HG03432 (cell line): ENCODE data around the gene TEAD3.

Source experiments
- ATAC-seq: cut with Tn5 transposase; IDR thresholded peaks from one replicate; pipeline ENCODE4 v1.9.1; 2021; ENCODE audit warnings: mild to moderate bottlenecking, moderate library complexity; ENCODE audit not compliant: unreplicated experiment

The TEAD3 gene

DNA sequence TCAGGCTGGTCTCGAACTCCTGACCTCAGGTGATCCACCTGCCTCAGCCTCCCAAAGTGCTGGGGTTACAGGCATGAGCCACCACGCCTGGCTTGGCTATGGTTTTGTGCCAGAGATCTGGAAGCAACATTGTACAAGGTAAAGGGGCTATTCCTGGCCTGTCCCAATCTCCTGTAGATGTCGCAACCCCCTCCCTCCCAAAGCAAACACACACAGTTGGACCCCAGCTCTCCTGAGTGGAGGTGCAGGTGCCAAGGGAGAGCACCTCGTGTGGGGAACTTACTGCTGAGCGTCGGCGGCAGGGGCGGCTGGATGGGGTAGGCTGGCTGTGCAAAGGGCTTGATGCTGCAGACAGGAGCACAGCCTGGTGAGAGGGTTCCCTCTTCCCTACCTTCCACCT is 19.9 kb downstream of the TEAD3 start:
- ATAC-seq, result no peak

DNA sequence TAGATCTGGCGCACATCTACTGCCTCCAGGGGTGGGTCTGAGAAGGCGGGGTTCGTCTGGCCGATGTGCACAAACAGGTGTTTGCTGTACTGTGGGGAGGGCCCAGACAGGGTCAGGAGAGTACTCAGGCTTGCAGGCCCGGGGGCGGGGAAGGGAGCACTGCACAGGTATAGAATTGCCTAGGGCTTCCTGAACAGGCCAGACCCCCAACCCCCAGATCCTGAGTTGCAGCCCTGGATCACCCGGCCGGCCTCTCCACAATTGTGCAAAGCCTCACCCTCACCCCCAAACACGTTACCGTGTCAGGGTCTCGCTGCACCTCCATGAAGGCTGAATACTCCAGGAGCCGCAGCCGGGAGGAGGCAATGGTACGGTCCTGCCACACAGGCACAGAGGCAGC is 20.9 kb downstream of the TEAD3 start:
- no peak for ATAC-seq

DNA sequence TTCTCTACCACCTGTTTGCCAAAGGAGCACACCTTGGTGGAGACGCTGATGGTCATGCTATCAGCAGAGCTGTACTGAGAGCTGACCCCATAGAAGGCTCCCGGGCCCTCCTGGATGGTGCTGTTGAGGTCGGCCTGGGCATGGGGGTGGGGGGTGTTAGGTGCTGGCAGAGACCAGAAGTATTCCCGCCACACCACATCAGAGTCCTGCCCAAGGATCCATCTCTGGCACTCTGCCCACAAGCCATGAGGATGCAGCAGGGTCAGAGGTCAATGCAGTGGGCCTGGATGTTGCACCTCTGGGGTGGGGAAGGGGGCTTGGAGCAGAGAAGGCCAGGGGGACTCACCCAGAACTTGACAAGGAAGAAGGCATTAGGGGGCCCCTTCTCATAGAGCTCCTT is 21.3 kb downstream of the TEAD3 start:
- no peak for ATAC-seq

DNA sequence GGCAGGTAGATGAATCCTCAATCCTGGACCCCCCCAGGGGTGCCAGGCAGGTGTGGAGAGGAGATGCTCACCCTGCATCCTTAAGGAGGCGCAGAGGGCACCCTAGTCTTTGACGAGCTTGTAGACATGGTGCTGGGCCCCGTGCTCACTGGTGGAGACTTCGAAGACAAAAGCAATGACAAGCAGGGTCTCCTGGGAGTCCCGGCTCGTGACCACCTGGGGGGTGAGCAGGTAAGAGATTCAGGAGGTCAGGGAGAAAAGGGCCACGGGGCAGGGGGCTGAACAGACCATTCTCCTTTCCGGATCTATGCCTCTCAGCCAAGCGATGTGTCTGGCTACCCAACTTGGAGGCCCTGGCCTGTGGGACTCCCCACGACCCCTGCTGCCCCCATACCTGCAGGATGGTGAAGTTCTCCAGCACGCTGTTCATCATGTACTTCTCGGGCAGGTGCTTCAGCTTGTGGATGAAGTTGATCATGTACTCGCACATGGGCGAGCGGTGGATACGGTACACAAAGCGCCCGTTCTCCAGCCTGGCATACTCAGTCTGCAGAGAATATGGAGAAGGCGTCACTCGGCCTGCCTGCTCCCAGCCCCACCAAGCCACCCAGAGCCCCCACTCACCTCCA is 21.8 kb downstream of the TEAD3 start:
- no peak for ATAC-seq

DNA sequence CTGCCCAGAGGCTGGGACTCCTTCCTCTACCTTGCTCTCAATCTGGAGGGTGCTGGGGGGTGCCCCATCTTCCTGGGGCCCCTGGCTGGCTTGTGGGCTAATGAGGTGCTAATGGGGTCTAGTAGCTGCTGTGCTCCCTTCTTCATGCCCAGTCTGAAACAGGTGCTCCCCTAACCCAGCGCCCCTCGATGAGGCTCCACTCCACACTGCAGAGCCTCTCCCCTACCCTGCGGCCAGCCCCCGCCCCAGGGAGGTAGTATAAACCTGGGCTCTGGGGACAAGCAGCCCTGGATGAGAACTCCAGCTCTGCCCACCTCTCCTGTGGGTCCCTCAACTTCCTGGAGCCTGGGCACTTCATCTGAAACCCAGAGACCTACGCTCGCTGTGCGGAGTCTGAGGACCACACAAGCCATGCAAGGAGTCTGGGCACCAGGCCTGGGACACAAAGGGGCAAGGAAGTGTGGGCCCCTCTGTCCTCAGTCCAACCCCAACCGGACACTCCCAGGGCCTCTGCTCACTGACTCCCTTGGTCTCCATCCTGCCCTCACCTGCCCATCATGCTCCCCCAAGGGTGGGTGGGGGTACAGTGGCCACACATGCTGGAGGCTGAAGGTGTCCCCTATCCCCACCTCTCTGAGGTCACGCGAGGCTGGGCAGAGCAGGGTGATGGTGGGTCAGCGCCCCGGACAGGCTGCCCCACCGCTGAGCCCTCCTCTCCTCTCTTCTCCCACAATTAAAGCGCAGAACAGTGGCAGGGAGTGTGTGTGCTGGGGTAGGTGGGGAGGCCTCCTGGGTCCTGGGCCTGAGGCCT is 22.5 kb downstream of the TEAD3 start:
- ATAC-seq, result no peak

DNA sequence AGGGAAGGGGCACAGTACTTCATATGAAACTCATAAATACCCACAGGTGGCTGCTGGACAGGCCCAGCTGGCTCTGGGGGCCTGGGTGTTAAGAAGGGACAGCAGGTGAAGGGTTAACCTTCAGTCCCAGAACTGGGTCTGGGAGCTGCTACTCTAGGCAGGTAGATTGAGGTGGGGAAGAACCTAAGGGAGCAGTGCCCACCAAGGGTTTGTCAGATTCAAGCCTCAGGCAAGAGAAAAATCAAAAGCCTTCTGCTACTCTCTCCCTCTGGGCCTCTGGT is 23.1 kb downstream of the TEAD3 start:
- ATAC-seq, result no peak

DNA sequence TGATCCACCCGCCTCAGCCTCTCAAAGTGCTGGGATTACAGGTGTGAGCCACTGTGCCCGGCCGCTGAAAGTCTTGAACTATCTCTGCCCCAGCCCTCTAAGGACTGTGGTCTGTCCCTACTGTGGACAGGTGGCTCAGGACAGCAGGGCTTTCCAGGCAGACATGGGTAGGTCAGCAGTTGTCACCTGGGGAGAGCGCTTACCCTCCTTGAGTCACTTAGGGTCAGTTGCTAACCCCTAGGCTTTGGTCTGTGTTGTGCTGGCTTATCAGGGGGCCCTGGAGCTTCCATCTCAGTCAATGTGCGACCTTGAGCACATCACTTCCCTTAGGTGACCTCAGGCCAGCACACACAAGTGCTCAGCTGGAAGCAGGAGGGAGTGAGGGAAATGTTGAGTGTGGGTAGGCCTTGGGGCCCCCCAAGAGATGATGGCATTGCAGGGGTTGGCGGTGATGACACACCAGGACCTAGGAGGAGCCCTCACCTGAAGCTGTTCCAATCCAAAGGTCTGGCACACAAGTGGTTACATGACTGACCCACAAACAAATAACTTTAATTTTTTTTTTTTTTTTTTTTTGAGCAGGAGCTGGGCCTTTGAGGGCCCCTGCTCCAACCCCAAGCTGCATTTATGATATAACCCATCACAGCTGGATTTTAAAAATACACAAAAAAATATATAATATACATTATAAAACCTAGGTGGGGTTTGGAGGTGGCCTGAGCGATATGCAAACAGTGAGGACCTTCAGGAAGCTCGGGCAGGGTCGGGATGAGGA is 23.6 kb downstream of the TEAD3 start:
- ATAC-seq, result no peak

DNA sequence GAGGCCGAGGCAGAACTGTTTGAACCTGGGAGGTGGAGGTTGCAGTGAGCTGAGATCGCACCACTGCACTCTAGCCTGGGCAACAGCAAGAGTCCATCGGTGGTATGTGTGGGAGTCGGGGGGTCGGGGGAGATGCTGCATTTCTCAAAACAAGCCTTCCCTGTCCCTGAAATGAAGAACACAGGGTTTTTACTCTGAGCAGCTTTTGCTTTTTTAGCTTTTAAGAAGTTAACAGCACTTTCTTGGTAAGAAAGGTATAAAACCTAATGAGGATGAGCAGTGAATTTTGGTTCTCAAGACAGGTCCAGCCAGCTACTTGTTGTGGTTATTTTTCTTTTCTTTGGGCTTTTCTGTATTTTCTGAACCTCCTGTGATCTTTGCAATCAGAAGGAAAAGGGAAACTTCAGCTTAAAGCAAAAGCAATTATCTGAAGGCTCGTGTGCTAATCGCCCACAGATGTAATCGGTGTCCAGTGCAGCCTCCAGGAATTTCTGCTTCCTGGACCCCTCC is 25.0 kb downstream of the TEAD3 start:
- ATAC-seq, result no peak

DNA sequence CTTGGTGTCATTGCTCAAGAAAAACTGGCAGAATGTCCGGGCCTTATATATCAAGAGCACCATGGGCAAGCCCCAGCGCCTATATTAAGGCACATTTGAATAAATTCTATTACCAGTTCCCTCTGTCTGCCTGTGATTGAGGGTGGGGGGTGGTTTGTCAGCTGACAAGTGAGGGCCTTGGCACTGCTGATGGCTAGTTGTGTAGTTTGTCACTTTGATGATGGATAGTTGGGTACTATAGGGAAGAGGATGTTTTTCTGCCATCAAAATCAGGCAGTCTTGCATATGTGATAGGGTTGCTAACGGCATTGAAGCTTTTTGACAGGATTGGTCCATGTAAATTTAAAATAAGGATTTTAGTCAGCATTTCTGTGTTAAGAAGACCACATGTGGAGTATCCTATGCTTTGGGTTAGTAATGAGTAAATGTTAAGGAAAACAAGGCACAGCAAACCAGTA is 26.2 kb downstream of the TEAD3 start:
- ATAC-seq, result no peak

DNA sequence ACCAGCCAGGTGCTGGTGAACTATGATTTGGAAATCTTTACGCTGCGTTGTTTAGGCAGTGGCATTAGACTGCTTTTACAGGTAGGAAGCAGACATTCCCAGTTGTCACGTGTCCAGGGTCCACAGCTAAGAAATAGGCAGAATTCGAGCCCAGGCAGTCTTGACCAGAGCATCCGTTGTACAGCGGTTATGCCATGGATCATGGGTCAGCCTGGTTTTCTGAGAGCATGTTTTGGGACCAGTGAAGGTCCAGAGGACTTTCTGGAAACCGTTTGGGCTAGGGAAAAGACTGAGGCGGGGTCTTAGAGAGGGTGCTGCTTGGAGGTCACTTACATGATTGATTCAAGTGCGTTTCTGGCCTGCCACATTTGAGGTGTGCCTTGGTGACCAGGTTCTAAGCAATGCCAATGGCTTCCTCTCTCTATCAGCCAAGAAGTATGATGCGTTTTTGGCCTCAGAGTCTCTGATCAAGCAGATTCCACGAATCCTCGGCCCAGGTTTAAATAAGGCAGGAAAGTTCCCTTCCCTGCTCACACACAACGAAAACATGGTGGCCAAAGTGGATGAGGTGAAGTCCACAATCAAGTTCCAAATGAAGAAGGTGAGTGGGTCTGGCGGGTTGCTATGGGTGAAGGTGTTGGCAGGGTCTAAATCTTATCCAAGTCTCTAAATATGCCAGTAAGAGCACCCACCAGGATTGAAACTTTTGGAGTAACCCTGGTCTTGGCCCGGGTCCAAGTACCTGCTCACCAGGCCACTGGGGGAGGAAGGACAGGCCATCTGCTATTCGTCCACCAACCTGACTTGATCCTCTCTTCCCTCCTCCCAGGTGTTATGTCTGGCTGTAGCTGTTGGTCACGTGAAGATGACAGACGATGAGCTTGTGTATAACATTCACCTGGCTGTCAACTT is 26.9 kb downstream of the TEAD3 start:
- ATAC-seq, result no peak

DNA sequence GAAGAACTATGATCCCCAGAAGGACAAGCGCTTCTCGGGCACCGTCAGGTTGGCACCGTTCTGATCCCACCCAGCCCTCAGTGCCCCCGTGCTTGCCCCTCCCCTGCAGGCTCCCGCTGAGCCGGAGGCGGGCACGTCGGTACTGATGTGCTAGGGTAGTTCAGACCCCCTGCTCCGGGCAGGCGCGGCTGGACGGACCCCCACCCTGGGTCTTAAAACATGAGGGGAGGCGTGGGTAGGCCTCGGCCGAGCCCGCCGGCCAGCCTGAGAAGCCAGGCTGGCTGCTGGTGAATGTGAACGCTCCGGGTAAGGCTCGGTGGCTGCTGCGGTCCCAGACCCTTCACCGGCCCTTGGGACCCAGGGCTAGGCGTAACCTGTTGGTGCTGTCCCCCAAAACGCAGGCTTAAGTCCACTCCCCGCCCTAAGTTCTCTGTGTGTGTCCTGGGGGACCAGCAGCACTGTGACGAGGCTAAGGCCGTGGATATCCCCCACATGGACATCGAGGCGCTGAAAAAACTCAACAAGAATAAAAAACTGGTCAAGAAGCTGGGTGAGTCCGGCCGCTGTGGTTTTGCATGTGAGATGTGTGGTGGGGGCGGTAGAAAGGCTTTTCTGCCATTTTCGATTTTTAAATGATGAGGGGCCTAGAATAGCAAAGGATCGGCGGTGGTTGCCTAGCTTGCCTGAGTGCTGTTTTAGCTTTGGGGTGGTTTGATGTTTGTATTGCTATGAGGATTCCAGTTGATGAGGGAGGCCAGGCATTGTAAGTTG is 27.7 kb downstream of the TEAD3 start:
- no peak for ATAC-seq

DNA sequence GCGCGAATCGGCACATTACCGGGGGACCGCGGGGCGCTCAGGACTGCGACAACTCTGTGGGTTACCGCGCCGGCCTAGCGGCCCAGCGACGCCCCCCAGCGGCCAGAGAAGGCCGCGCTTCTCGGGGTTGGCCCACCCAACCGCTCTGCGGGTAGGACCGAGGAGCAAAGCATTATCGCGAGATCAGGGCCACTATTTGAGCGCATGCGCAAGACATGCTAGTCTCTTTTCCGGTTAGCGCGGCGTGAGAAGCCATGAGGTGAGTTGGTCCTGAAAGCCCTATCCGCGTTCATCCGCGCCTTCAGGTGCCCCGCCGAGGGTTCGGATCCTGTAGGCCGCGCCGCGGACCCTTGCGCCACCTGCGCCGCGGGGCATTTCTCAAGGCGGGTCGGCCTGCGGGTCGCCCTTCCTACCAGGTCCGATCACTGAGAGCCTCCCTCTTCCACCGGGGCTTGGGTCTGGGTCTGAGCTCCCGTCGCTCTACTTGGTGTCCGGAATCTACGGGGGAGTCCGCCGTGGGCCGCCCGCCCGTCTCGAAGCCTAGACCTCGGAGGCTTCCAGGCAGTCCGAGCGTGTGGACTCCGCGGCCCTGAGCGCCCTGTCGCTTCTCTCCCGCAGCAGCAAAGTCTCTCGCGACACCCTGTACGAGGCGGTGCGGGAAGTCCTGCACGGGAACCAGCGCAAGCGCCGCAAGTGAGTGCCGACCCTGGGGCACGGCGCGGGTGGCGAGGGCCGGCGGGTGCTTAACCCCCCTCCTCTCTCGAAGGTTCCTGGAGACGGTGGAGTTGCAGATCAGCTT is 28.5 kb downstream of the TEAD3 start, which contains the start of gene RPL10A:
TSS of gene RPL10A (plus strand) at position 221 of the 799 bp plus-strand sequence. CDS start at position 255, 34 bp downstream.
- ATAC-seq, result peak; percentile 90

DNA sequence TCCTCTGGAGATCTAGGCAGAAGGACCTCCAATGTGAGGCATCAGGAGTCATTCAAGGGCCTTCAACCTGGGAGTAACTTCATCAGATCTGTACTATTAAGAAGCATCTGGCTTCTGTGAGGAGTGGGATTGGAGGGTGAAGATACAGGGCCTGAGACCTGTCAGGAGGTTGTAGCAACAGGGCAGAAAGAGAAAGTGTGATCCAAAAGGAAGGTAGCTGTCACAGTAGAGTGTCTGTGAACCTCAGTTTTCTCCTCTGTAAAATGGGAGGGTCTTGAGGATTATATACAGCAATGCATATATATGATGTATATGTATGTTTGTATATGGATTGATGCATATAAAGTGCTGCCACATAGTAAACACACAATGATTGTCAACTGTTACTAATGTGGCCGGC is 31.2 kb downstream of the TEAD3 start:
- ATAC-seq, result no peak

DNA sequence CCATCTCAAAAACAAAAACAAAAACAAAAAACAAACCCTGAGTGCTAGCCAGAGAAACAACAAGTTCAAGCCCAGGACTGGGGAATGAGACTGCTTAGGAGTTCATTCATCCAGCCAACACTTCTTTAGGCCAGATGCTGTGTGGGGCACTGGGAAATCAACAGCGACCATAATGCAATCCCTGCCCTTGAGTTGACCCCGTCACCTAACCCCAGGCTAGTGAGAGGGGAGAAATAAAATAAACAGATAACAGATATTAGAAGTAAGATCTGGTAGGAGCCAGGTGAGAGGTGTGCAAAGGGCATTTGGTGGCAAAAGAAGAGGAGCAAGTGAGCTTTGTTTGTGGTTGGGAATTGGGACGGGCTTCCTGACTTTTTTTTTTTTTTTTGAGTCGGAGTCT is 33.6 kb downstream of the TEAD3 start:
- ATAC-seq, result no peak

DNA sequence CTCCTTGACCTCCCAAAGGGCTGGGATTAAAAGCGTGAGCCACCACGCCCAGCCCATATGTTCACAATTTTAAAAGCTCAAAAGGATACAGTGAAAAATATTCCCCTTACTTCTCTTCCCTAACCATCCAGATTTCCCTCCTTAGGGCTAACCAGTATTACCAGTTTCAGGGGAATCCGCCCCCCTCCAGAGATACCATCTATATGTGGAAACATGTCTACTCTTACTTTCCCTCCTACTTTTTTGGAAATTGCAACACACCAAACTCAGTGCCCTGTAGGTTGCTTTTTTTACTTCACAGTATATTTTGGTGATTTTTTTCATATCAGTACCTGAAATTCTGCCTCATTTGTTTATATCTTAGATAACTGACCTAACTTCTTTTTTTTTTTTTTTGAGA is 35.6 kb downstream of the TEAD3 start:
- ATAC-seq, result no peak

DNA sequence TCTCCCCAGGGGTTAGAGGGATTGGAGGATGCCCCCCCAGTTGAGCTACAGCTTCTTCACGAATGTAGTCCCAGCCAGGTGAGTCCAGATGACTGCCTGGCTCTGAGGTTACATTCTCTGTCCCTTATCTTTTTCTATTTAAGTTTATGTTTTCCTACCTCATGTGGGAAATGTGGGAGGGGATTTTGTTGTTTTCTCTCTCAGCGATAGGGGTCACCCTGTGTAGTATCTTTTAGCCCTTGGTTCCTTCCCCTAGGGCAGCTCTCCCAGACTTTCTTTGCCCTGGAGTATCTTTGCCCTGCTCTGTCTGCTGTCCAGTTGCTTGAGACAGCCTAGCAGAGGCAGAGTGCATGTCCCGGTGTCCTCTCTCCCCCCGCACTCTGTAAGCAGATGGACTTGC is 39.0 kb downstream of the TEAD3 start:
- no peak for ATAC-seq

DNA sequence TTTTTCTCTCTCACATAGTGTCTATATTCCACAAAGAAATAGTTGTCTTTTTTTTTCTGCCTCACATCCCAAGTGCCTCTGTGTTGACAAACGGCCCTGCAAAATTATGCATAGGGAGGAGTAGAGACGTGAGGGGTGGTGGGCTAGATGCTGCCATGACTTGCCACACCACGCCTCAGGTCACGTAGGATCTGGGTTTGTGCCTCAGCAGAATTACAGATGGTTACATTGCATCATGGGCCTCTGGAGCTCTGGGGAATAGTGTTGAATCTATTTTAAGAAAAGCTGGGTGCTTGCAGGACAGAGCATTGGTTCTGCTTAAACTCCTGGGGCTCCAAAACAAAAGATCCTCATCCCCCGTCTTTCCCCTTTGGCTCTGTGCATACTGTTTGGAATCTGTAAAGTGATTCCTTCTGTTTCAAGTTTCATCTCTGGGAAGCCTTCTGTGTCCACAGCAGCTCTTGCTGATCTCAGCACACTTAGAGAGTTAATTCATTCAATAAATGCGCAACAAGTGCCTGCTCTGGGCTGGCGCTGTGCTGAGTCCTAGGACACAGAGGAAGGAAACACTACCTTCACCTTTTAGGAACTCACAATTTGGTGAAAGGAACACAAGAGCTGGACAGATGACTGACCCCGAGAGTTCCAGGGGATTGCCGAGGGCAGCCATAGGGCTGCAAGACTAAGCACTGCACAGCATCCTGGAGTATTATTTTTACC is 42.3 kb downstream of the TEAD3 start:
- no peak for ATAC-seq

DNA sequence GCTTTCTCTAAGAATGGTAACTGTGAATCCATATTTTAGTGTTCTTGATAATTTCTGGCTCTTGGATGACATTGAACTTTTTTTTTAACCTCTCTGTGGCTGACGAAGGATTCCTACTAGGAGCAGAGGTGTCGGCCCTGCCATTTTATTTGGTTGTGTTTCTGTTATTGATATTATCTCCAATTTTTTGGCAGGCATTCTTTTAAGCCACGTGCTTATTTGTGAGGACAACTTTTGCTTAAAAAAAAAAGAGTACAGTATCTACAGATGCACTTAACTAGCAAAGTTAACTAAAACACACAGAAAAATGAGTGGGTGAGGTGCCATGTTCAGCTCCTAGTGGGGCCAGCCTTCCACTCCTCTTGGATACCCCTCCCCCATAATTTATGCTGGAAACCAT is 43.6 kb downstream of the TEAD3 start:
- no peak for ATAC-seq
